Prostate gland (tissue), 2 donors: Measurements from ENCODE around the gene UQCR11. TPM values are rescaled to one million over a fixed set of nuclear protein-coding genes. Genes with fewer than 3 reads are reported as not detected.

Source experiments
- DNase-seq: peaks from one replicate; pipeline ENCODE4 v3.0.0-alpha.2; 2019; ENCODE audit warnings: low spot score
- H3K27ac ChIP-seq, 2 donors: fragments of 200-600 bp; sonication (generic); 2 replicates each; pipeline ENCODE4 v1.5.1; 2017 to 2019
- H3K27me3 ChIP-seq: fragments of 200-600 bp; sonication (generic); replicated peaks from 2 replicates; pipeline ENCODE4 v1.5.1; 2019; ENCODE audit not compliant: insufficient read depth
- H3K36me3 ChIP-seq, 2 donors: fragments of 200-600 bp; sonication (generic); 1 replicate in 1 of 2; 2 replicates in 1 of 2; pipeline versions ENCODE4 v1.5.1 to v1.8.1; 2017 to 2019
- H3K4me1 ChIP-seq: fragments of 200-600 bp; sonication (generic); replicated peaks from 2 replicates; pipeline ENCODE4 v1.5.1; 2019
- H3K4me3 ChIP-seq, 2 donors: fragments of 200-600 bp; sonication (generic); 2 replicates each; pipeline ENCODE4 v1.5.1; 2017 to 2019
- H3K9me3 ChIP-seq: fragments of 200-600 bp; sonication (generic); 2 replicates; pipeline ENCODE4 v1.5.1; 2017
- POLR2A ChIP-seq: fragments of 450-650 bp; IDR thresholded peaks from one replicate; pipeline ENCODE4 v1.6.1; 2016; ENCODE audit warnings: antibody characterized with exemption, mild to moderate bottlenecking
- POLR2AphosphoS5 ChIP-seq: sonication (generic); formaldehyde crosslinking; IDR thresholded peaks from one replicate; pipeline ENCODE4 v1.6.1; 2017; ENCODE audit warnings: antibody characterized with exemption
- WGBS: methylation state at CpG from one replicate; pipeline ENCODE4 v1.1.5; 2018; 5-methylcytosine and 5-hydroxymethylcytosine counted together
- intact Hi-C: fragments of 100-400 bp; cut with DNase I; formaldehyde crosslinking; loops from one replicate; pipeline ENCODE4 v1.14.2; 2022
- total RNA-seq, 2 donors: library from RNA; depleted of rRNA; stranded (reverse); fragments of >200 nt; gene quantifications; one replicate each; pipeline ENCODE4 v1.1.0, GENCODE V29; 2016
- TF ChIP-seq, protein P1 (sequence below), 4 experiments: fragments of 200-600 bp in 2 of 4; fragments of 450-650 bp in 2 of 4; sonication (generic) in 2 of 4; IDR thresholded peaks; 1 replicate in 3 of 4; 2 replicates in 1 of 4; pipeline ENCODE4 v1.5.1; 2016 to 2019; ENCODE audit warnings: antibody characterized with exemption in 4 of 4, mild to moderate bottlenecking in 2 of 4, moderate library complexity in 2 of 4

UQCR11 gene
- total RNA-seq, 2 donors from 2014 or later, result 87.1 to 108 TPM

DNA sequence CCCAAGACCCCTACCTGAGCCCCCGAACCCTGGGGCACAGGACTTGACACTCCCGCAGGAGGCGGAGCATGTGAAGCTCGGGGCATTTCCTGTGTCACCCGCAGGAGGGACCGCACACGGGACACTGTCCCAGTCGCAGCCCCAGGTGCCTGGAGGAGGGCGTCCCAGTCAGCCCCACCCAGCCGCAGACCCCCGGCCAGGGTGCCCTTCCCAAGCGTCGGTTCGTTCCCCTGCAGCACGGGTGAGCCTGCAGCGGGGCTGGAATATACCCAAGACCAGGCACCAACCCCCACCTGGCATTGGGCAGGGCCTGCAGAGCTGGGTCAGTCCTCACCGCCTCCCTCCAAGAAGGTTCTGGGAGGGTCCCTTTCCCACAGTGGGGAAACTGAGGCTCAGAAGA is 25.5 kb upstream of the UQCR11 start:
- WGBS, result 87% methylated on average over 13 of the region's 17 CpGs
- H3K27me3 ChIP-seq, result no peaks in the 10 kb centered on the region
- TF ChIP-seq POLR2A (no peak), POLR2AphosphoS5 (no peak)
- no peaks in the 10 kb centered on the region for H3K9me3 ChIP-seq
- no peak overlapping the region for H3K27ac ChIP-seq
- no peaks in the 10 kb centered on the region for H3K4me1 ChIP-seq
- no peaks in the 10 kb centered on the region for H3K36me3 ChIP-seq
- H3K4me3 ChIP-seq, result no peak overlapping the region
- intact Hi-C loops, result no loop called here
- DNase-seq, result no peak

DNA sequence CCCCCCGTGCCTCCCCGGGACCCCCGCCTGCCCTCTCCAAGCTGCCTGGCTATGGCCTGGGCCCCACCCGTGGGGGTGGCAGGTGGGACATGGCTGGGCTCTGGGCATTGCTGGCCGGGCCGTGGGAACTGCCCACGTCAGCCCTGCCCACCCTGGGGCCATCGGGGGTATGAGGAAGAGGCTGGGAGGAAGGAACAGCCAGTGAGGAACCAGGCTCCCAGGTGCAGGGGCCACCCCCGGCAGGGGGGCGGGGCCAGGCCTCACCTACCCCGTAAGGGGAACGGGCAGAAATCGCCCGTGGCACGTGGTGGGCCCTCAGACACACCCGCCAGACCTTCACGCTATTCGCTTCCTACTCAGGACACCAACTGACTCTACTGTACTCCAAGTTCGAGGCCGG is 24.8 kb upstream of the UQCR11 start:
- 92% methylated on average over 20 of the region's 20 CpGs for WGBS
- Histone ChIP-seq H3K27ac (no peak overlapping the region), H3K27me3 (no peaks in the 10 kb centered on the region), H3K9me3 (no peaks in the 10 kb centered on the region), H3K4me1 (no peaks in the 10 kb centered on the region), H3K36me3 (no peaks in the 10 kb centered on the region), H3K4me3 (no peak overlapping the region)
- TF ChIP-seq, protein P1, sequence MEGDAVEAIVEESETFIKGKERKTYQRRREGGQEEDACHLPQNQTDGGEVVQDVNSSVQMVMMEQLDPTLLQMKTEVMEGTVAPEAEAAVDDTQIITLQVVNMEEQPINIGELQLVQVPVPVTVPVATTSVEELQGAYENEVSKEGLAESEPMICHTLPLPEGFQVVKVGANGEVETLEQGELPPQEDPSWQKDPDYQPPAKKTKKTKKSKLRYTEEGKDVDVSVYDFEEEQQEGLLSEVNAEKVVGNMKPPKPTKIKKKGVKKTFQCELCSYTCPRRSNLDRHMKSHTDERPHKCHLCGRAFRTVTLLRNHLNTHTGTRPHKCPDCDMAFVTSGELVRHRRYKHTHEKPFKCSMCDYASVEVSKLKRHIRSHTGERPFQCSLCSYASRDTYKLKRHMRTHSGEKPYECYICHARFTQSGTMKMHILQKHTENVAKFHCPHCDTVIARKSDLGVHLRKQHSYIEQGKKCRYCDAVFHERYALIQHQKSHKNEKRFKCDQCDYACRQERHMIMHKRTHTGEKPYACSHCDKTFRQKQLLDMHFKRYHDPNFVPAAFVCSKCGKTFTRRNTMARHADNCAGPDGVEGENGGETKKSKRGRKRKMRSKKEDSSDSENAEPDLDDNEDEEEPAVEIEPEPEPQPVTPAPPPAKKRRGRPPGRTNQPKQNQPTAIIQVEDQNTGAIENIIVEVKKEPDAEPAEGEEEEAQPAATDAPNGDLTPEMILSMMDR (IDR thresholded peaks at IDR 0.05), result no peak
- TF ChIP-seq POLR2AphosphoS5, result no peak
- TF ChIP-seq POLR2A, result no peak
- intact Hi-C loops, result no loop called here
- DNase-seq, result no peak

DNA sequence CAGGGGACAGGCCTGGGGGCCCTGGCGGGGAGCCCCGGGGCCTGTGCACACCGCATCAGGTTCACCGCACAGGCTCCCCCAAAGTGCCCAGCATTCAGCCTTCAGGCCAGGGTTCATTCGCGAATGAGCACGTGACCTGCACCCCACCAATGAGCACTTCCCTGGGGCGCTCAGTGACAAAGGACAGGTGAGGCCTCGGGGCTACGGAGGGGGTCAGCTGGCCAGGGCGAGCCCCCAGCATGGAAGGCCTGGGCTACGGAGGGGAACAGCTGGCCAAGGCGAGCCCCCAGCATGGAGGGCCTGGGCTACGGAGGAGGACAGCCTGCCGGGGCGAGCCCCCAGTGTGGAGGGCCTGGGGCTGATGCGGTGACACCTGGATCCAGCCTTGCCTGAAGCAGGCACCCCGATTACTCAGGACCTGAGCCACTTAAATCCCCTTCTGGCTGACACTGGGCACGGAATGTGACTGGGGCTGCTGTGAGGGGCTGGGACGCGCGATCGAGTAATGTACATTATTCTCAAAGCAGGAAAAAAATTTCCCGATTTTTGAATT is 24.1 kb upstream of the UQCR11 start:
- WGBS, result 92% methylated on average over 24 of the region's 24 CpGs
- H3K36me3 ChIP-seq, result no peaks in the 10 kb centered on the region

DNA sequence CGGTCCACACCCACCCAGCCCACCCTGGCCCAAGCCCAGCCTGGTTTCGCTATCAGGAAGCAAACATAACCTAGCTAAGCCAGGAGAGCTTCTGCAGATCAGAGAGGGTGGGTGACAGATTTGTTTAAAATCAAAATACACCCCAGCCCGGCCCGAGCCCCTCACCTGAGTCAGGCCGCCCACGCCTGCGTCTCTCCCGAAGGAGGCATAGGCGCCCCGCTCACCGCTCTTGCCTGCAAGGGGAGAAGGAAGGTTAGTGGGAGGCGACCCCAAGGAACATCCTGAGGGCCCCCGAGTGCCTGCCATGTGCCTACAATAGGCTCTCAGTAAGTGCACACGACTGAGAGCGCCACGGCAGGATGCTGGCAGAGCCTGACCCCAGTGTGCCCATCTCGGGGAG is 21.9 kb upstream of the UQCR11 start:
- Histone ChIP-seq H3K4me1 (no peaks in the 10 kb centered on the region), H3K9me3 (no peaks in the 10 kb centered on the region), H3K27ac (no peak overlapping the region), H3K4me3 (no peak overlapping the region), H3K36me3 (no peaks in the 10 kb centered on the region), H3K27me3 (no peaks in the 10 kb centered on the region)
- TF ChIP-seq POLR2A (no peak), POLR2AphosphoS5 (no peak)
- TF ChIP-seq, protein P1 (IDR thresholded peaks at IDR 0.05), result no peak
- intact Hi-C loops, result no loop called here
- DNase-seq, result no peak
- WGBS, result 94% methylated on average over 17 of the region's 17 CpGs

More for the DNA sequence above, 24.1 kb upstream of the UQCR11 start:
- no peaks in the 10 kb centered on the region for H3K4me1 ChIP-seq
- DNase-seq, result no peak
- no peak overlapping the region for H3K27ac ChIP-seq
- no peaks in the 10 kb centered on the region for H3K27me3 ChIP-seq
- intact Hi-C loops, result no loop called here
- no peak overlapping the region for H3K4me3 ChIP-seq
- H3K9me3 ChIP-seq, result no peaks in the 10 kb centered on the region
- TF ChIP-seq POLR2AphosphoS5 (no peak), POLR2A (no peak)

DNA sequence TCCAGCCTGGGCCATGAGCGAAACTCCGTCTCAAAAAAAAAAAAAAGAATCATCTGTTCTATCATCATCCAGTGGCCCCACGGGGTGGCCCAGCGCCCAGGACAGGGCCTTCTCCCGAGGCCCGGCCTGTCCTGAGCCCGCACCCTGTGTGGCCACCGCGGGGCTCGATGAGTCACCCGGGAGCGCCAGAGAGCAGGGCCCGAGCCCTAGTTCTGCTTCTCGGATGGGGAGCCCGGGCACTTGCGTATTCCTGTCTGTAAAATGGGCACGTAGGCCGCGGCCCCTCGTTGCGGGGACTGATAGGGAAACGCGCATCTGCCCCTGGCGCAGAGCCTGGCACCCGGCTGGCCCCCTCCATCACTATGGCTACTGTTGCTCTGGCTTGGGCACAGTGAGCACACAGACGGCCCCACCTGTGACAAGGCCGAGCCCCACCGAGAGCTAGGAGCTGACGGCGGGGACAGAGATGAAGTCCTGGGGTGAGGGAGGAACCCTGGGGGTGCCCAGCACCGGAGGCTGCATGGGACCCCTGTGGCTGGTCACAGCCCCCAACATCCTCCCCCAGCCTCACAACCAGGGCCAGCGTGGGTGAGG is 21.3 kb upstream of the UQCR11 start:
- TF ChIP-seq POLR2AphosphoS5, result no peak
- TF ChIP-seq, protein P1 (IDR thresholded peaks at IDR 0.05), result no peak
- TF ChIP-seq POLR2A, result no peak
- intact Hi-C loops, result no loop called here
- WGBS, result 88% methylated on average over 32 of the region's 32 CpGs
- DNase-seq, result no peak
- H3K4me1 ChIP-seq, result no peaks in the 10 kb centered on the region
- H3K36me3 ChIP-seq, result no peaks in the 10 kb centered on the region
- H3K9me3 ChIP-seq, result no peaks in the 10 kb centered on the region
- H3K4me3 ChIP-seq, result no peak overlapping the region
- no peak overlapping the region for H3K27ac ChIP-seq
- no peaks in the 10 kb centered on the region for H3K27me3 ChIP-seq

DNA sequence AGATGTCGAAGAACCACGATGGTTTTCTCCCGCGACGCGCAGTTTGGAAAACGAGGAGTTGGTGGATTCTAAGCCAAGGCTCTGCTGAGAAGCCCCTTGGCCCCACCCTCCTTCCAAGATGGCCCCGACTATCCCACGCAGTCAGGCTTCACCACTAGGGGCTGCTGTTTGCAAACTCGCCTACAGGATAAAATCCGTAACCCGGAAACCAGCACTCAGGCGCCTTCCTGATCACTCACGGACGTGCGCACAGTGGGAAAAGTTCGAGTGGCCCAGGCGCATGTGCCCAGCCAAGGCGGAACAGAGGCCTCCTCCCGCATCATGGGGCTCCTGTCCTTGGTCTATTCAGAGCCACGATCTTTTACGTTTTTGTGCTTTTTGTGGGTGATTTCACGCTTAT is 19.2 kb upstream of the UQCR11 start:
- TF ChIP-seq, protein P1 (IDR thresholded peaks at IDR 0.05), result peak in 3 of 4 experiments; percentile 36 to 54 (median 52)
- TF ChIP-seq POLR2AphosphoS5, result no peak
- Histone ChIP-seq H3K27ac (no peak overlapping the region), H3K36me3 (peaks cover 0 to 5% of the 10 kb centered on the region in 2 donors), H3K27me3 (no peaks in the 10 kb centered on the region), H3K4me3 (no peak overlapping the region), H3K4me1 (no peaks in the 10 kb centered on the region), H3K9me3 (no peaks in the 10 kb centered on the region)
- intact Hi-C loops, result no loop called here
- no peak for DNase-seq
- WGBS, result 76% methylated on average over 22 of the region's 23 CpGs
